WTC11 (cell line): ENCODE measurements around the gene RNF38.

Source experiments
- CREB1 ChIP-seq: sonication (generic); formaldehyde crosslinking; IDR thresholded peaks from 2 replicates; pipeline ENCODE4 v1.8.0; 2023; ENCODE audit warnings: mild to moderate bottlenecking, missing genetic modification reagents
- GABPB1 ChIP-seq: sonication (generic); formaldehyde crosslinking; IDR thresholded peaks from 2 replicates; pipeline ENCODE4 v1.8.1; 2023; ENCODE audit warnings: mild to moderate bottlenecking, missing genetic modification reagents
- NR3C1 ChIP-seq: sonication (generic); formaldehyde crosslinking; conservative IDR thresholded peaks from 2 replicates; pipeline ENCODE4 v1.8.1; 2023; ENCODE audit warnings: low read depth, mild to moderate bottlenecking, missing genetic modification reagents
- SP1 ChIP-seq: sonication (generic); formaldehyde crosslinking; conservative IDR thresholded peaks from 2 replicates; pipeline ENCODE4 v1.8.1; 2022; ENCODE audit warnings: missing genetic modification reagents
- ZNF671 ChIP-seq: fragments of 250-450 bp; sonication (Bioruptor Pico); IDR thresholded peaks from 2 replicates; pipeline ENCODE4 v1.8.0; 2021; ENCODE audit warnings: mild to moderate bottlenecking
- TF ChIP-seq, protein P1 (sequence below): fragments of 200-600 bp; IDR thresholded peaks from 2 replicates; pipeline ENCODE4 v1.8.0; 2022; ENCODE audit warnings: antibody characterized with exemption
- TF ChIP-seq, protein P2 (sequence below): fragments of 250-450 bp; sonication (Bioruptor Pico); conservative IDR thresholded peaks from 2 replicates; pipeline ENCODE4 v1.9.0; 2021; ENCODE audit warnings: mild to moderate bottlenecking
- TF ChIP-seq, protein P3 (sequence below): sonication (generic); formaldehyde crosslinking; IDR thresholded peaks from 2 replicates; pipeline ENCODE4 v1.8.0; 2022; ENCODE audit warnings: mild to moderate bottlenecking, missing genetic modification reagents

DNA sequence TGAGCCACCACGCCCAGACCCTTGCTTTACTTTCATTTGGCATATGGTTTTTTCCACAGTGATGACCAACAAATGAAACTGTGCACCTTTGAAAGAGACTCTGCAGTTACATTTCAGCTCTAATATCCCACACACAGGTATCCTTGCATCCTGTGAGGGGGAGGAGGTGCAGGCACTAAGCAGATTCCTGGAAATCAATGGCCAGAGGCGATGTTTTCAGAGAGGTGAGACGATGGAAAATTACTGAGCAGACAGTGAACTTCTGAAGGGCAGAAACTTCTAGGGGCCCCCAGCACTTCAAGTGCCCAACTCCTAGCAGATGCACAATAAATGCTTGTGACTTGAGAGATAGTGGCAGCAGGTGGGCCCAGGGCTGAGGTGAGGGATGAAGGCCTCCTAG lies 112.0 kb downstream of the RNF38 start:
- TF ChIP-seq, protein P1, sequence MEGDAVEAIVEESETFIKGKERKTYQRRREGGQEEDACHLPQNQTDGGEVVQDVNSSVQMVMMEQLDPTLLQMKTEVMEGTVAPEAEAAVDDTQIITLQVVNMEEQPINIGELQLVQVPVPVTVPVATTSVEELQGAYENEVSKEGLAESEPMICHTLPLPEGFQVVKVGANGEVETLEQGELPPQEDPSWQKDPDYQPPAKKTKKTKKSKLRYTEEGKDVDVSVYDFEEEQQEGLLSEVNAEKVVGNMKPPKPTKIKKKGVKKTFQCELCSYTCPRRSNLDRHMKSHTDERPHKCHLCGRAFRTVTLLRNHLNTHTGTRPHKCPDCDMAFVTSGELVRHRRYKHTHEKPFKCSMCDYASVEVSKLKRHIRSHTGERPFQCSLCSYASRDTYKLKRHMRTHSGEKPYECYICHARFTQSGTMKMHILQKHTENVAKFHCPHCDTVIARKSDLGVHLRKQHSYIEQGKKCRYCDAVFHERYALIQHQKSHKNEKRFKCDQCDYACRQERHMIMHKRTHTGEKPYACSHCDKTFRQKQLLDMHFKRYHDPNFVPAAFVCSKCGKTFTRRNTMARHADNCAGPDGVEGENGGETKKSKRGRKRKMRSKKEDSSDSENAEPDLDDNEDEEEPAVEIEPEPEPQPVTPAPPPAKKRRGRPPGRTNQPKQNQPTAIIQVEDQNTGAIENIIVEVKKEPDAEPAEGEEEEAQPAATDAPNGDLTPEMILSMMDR: no peak
- TF ChIP-seq SP1 (no peak), NR3C1 (CRISPR knock-in tag) (no peak), ZNF671 (no peak), GABPB1 (no peak), CREB1 (no peak)
- TF ChIP-seq, protein P2, sequence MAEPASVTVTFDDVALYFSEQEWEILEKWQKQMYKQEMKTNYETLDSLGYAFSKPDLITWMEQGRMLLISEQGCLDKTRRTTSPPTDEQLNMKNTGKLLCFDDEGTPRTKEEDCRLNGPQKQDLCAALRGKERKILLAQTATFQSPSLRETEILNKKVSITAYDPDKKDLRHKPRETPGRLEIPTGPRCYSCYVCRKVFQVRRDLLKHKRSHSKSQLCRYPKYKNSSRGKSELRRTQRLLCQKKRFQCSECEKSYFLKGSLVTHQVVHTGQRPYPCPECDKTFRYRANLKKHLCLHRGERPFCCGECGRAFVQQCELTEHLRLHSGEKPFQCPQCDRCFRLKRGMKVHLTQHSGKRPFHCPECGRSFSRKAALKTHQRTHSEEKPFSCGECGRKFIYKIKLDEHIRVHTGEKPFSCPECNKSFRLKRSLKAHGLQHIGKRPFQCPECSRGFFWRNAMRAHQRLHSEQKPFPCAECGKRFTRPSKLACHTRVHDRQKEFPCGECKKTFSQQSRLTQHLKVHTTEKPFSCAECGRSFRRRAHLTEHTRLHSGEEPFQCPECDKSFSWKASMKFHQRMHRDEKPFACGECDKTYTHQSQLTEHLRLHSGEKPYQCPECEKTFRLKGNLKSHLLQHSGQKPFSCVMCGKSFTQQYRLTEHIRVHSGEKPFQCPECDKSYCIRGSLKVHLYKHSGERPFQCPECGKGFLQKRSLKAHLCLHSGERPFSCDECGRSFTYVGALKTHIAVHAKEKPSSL: no peak
- TF ChIP-seq, protein P3, sequence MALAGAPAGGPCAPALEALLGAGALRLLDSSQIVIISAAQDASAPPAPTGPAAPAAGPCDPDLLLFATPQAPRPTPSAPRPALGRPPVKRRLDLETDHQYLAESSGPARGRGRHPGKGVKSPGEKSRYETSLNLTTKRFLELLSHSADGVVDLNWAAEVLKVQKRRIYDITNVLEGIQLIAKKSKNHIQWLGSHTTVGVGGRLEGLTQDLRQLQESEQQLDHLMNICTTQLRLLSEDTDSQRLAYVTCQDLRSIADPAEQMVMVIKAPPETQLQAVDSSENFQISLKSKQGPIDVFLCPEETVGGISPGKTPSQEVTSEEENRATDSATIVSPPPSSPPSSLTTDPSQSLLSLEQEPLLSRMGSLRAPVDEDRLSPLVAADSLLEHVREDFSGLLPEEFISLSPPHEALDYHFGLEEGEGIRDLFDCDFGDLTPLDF: no peak
